Activated T-cell treated with anti-CD3 and anti-CD28 coated beads for 48 hours (primary cell): ENCODE measurements around the gene RHOH.

Experiments
- DNase-seq: peaks from one replicate; pipeline ENCODE4 v3.0.0-alpha.2; 2020; ENCODE audit warnings: low read depth

The RHOH gene

DNA sequence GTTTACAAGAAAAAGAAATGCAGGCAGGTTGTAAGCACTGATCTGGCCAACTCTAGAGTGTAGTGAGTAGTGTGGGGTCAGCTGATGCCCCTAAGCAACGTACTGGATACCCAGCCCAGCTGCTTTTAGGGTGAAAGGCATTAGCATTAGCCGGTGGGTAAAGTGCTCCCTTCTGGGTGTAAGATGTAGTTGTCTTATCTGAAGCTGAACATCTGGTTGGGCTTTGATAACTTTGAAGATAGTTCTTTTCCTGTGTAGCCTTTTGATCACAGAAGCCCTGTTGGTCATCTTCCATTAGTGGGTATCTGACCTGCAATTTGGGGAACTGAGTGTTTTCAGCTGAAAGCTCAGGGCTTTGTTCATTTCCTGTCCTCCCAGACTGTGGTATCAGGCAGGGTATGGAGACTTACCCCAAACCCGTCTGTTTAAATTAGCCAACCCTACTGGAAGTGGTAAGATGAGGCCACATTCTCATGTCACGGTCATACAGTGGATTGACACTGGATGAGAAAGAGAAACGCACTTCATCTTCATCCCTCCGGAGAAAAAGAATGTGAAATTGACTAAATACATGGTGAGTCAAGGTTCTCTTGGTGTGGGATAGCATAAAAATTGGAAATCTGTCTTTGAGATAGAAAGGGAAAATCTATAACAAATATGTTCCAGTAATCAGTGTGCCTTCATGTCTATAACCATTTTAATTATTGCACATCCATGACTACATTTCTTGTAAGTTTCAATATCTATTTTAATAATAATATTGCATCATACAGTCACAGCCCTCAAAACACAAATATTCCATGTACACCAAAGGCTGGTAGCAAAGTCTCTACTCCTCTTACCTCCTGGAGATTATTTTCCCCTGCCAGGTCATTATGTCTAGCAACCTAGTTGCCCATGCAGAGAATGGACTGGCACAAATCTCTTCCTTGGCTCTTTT lies 8.7 kb downstream of the RHOH start:
- no peak for DNase-seq

DNA sequence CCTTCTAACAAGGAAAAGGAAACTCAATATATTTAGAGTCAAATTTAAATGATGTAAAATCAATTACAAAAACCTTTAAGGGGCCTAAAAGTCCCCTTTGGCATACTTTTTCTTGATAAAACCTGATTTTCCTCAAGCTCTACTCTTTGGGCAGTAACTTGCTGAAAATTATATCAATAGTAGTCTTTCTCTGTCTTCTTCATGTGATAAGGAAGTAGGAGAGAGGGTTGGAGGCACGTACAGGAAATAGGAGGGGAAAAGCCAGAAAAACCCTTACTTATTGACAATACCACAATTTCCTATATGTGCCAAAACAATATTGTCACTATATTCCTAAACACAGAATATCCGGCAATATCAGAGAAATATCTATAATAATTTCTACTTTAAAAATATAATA lies 9.6 kb downstream of the RHOH start:
- no peak for DNase-seq

DNA sequence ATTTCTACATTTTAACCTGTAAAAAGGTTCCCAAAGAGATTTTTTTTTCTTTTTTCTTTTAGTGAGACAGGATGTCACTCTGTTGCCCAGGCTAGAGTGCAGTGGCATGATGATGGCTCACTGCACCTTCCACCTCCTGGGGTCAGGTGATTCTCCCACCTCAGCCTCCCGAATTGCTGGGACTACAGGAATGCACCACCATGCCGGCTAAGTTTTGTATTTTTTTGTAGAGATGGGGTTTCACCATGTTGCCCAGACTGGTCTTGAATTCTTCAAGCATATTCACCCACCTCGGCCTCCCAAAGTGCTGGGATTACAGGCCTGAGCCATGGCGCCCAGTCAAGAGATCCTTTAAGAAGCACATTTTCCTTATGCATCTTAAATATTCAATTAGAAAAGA lies 12.6 kb downstream of the RHOH start:
- no peak for DNase-seq

DNA sequence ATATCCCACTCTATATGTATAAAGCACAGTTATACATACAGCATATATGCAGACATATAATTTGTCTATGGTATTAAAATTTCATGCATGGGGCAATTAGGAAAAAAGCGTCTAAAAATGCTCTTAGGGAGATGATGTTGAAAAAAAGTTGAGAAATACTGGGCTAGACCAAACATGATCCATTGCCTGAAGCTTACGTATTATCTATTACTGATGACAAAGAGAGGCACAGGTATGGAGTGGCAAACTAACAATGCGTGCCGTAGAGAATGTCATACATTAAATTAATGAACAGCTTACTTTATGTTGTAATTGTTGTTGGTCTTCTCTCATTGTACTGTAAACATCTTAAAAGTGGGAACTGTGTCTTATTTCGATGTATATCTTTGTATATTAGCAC lies 13.9 kb downstream of the RHOH start:
- no peak for DNase-seq

DNA sequence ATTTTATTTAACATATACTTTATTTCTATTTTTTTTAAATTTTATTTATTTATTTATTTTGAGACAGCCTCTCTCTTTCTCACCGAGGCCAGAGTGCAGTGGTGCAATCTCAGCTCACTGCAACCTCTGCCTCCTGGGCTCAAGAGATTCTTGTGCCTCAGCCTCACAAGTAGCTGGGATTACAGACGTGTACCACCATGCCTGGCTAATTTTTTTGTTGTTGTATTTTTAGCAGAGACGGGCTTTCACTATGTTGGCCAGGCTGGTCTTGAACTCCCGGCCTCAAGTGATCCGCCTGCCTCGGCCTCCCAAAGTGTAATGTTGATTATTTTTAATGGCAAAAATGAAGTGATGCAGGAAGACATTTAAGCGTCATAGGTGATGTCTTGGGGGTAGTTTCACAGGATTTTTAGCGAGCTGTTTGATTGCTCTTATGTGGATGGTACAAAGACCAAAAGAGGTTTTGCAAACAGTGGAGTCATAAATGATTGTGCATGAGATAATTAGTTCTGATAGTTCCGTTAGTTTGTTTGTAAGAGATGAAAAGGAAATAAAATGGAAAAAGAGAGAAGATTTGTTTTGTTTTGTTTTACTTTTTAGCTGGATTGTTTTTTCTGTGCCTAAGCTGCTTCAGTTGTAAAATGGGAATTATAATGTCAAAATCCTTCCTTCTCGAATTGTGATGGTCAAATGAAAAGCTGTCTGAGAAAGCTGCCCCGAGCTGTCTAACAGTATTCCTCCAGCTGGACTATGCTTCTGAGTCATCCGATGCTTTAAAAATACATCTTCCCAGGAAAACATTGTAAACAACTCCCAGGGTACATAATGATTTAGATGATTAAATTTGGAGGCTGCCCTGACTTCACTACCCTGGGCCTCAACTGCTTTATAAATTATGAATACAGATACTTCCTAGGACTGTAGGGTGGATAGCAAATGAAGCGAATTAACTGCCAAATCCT lies 14.7 kb downstream of the RHOH start:
- no peak for DNase-seq

DNA sequence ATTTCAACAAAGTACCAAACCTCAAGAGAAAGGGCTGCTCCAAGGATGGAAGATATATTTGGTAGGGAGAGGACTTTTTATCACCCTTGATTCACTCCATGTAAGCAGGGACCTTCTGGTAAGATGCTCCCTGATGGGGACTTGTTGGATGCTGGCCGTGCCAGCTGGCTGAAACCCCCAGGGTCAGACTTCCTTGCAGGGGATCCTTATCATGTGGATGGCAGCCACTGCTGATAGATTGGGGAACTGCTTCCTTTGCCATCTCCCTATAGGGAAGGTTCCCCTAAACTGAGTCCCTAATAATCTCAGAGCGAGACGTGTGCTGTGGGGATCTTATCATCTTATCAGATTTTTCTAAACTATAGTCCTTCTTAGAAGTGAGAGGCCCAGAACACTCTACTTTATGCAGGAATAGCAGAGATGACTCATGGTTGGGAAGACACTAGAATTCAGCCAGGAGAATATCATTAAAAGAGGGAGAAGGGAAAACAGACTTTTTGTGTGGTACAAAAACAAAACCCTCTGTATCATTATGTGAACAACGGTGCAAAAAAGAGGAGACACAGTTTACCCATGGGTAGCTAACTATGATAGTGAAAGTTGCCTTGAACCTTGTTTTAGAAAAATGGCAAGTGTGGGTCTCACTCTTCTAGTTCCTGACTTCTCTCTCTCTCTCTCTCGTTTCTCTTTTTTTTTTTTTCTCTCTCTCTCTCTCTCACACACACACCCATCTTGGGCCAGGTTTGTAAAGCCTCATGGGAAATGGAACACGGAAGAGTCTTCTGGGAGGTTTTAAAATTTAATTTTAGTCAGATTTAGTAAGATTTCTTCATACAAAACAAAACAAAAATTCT lies 16.1 kb downstream of the RHOH start:
- no peak for DNase-seq

DNA sequence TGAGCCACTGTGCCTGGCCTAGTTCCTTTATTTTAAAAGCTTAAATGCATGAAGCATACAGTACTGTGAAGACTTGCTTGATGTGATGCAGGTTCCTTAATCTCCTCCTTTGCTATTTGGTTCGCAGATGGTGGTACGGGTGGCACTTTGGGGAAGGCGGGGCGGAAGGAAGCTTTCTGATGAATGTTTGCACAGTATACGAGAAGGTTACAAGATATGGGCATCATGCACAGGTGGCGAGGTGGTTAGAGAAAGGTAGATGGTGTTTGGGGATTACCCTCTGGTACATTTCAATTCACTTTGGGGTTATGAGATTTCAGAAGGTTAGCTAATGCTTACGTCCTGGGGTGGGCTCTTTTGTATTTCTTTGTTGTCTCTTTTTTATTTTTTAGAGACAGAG lies 17.2 kb downstream of the RHOH start:
- DNase-seq, result no peak

DNA sequence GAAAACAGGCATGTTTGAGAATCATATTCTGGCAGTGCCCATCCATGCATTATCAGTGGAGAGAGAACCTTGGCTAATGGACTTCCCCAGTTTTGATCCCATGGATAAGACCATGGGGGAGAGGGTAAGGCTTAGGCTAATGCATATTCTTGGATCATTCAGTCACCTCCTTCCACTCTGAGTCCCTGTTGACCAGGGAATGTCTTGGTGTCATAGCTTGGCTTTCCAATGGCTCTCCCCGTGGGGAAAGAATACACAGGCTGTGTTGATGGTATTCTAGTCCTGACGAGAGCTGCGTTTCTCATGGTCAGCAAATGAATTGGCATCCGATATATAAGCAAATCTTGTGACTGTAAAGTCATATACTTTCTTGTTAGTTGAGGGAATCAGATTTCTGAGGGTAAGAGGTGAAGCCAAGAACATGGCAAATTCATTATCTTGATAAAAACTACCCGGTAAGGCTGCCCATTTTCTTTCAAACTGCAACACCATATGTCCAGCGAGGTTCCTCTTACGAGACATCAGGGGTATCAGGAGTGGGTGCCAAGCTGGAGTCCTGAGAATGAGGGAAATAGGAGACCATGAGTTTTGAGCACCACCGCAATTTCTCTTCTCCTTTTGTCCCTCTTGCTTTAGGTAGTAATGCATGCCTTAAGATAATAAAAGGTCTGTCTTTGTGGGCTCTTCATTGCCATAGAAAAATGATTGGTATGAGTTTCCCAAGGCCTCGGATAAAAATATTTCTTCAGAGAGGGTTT lies 18.0 kb downstream of the RHOH start:
- no peak for DNase-seq

DNA sequence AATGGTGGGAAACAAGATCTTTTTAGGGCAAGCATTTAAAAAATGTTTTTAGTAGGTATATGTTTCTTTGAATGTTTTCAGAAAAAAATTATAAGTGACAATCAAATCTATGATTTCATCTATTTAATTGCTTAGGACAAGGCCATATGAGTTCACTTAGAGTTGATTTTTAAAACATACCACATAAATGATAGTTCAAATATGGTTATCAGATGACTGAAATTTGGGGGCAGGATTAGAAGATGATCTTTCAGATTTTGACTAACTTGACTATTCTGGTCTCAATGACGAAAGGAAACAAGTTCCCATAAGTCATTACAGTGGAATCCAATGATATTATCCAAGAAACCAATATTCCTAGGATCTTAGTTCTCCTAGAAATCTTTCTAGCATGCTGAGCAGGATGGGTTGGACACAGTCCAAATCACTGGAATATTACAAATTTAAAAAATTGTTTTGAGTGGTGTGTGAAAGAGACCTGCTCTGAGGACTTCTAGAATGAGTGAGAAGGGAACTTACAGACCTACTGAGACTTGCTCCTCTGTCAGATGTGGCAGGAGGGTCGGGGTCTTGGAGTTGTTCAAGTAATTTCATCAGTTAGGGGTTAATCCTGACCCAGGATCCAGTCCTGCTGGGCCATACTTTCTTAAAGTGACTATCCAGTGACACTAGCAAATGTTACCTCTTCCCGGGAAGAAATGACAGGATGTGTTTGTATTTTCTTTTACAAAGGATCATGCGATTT lies 20.0 kb downstream of the RHOH start:
- DNase-seq, result no peak

DNA sequence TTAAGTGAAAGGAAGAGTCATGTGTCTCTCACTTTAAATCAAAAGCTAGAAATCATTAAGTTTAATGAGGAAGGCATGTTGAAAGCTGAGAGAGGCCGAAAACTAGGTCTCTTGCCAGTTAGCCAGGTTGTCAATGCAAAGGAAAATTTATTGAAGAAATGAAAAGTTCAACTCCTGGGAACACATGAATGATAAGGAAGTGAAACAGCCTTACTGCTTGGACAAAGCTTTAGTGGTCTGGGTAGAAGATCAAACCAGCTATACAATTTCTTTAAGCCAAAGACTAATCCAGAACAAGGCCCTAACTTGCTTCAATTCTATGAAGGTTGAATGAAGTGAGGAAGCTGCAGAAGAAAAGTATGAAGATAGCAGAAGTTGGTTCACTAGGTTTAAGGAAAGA lies 24.9 kb downstream of the RHOH start:
- DNase-seq, result no peak

DNA sequence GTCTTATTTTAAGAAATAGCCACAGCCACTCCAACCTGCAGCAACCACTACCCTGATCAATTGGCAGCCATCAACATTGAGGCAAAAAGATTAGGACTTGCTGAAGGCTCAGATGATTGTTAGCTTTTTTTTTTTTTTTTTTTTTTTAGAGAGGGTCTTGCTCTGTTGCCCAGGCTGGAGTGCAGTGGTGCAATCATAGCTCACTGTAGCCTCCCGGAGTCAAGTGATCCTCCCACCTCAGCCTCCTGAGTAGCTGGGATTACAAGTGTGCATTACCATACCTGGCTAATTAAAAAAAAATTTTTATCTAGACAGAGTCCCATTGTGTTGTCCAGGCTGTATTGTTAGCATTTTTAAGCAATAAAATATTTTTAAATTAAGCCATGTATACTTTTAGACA lies 26.5 kb downstream of the RHOH start:
- no peak for DNase-seq

DNA sequence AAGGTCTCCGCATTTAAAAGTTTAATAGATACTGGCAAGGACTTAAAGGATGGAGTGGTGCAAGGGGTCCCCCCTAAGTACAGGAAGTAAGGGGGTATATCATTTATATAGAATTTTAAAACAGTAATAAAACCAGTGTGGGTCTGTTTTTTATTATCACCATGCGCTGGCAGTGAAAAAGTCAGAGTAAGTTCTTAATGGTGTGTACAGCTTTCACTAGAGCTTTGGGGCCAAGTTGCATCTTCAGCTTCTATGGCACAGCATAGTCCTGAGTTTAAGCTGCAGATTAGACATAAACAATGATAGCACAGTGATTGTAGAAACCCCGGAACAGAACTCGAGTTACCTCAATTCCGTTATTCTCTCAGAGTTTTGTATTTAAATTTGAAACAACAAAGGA lies 27.6 kb downstream of the RHOH start:
- no peak for DNase-seq

DNA sequence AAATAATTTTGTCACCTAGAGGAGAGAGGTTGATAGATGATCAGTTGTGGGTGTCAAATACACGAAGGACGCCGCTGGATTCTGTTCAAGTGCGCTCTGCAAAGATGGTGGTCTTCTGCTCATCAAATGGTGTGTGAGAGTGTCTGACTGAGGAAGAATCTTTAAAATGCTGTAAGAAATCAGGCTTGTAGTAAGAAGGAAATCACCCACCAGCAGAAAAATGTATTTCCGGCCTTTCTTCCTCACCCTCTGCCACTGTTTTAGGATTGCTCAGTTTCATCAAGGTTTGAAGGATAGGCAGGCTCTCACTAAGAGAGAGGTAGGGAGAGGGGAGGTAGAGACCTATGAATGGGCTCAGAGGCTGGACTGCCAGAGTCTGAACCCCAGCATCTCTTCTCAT lies 28.7 kb downstream of the RHOH start:
- DNase-seq, result no peak

DNA sequence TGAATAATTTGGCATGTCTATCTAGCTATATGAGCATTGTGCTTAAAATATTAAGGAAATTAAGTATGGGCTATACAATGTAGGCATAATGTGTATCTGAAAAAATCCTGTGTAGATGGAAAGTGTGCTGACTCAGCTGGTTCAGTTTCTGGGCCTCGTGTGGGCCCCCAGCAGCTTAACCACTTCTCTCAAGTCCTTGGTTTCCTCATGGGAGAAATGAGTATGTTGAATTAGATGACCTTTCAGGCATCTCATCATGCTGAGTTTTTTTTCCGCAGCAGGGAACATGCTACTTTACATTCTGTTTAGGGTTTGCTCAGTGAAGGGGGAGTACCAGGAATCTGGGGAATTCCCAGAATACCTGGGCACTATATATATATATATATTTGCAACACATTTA lies 30.5 kb downstream of the RHOH start:
- DNase-seq, result no peak

DNA sequence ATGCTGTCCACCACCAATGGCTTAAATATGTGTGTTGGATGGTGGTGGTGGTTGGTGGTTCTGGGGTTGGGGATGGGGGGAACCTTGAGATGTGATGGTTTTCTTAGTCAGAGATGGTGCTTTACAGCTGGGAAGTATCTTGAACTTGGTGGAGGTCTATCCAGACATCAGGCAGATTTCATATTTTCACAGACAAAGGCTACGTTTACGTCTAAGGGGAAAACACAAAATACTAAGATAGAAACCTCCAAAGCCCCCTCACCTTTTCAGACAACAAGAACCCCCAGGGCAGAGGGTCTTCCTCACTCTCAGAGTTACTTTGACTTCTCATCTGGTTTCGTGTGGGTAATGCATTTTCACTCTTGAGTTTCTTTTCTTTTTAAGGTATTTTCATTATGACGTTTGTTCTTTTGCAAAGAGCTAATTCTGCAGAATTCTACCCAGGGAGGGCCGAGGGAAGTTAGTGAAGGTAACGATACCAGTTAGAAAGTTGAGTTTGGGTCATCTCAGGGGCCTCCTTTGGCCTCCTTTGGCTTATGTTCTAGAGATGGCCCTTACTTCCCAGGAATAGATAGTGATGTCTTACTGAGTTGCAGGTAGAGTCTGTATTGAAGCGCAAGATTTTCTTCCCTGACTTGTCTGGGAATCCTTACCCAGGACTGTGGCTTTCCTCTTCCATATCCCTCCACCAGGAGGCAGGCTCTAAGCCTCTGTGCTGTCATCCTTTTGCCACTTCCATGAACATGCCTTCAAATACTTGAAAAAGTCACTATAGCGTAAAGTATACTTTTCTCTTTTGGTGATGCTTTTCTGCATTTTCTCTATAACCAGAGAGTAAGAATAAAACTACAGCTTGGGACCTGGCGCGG lies 31.9 kb downstream of the RHOH start:
- no peak for DNase-seq

DNA sequence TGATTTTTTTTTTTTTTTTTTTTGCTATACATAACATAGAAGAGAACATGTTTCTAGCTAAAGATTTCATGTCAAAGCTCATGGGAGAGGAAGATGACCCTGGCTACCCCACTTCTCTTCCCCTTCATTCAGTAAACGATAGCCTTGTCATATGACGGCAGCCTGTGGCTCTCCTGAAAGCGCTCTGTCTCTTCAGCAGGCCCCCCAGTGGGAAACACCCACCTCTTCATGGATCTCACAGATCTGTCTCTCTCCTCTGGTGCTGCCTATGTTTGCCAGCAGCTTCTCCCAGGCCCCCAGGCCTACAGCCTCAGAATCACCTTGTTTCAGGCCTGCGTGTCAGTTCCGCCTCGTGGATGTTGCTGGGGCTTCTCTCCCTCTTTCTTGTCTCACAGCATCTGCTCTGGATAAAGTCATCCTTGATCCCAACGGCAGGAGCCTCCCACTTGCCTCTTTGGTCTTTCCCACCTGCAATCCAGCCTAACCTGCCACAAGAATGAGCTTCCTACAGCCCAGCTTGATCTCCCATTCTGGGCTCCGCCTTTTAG lies 34.6 kb downstream of the RHOH start:
- DNase-seq, result no peak

DNA sequence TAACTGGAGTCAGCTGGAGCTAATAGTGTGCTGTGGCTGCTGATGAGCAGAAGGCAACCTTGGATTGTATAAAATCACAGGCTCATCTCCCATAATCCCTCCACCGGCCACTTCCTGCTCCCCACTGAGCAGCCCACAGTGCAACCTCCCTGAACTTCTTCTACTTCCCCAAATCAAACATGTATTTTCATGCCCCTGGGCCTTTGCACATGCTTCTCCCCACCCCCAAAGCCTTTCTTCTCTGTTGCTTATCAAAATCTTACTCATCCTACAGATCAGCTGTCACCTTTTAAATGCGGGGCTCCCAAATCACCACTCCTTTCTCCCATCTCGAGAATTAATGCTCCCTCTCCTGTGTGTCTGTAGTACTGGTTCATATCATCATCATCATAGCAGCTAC lies 35.8 kb downstream of the RHOH start:
- no peak for DNase-seq

DNA sequence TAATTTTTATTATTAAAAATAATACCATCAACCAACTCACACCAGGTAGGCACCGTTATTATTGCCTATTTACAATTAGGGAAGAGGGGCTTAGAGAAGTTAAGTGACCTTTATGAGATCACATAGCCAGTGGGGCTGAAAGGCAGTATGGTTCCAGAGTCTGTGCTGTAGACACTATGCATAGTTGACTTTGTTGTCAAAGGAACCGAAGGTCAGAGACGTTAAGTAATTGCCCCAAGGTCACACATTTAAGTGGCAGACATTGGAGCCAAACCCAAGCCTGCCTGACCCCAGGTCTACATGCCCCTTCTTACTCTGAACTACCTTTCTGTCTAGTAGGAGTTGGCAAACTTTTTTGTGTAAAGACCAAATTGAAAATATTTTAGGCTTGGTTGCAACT lies 36.4 kb downstream of the RHOH start:
- DNase-seq, result no peak

DNA sequence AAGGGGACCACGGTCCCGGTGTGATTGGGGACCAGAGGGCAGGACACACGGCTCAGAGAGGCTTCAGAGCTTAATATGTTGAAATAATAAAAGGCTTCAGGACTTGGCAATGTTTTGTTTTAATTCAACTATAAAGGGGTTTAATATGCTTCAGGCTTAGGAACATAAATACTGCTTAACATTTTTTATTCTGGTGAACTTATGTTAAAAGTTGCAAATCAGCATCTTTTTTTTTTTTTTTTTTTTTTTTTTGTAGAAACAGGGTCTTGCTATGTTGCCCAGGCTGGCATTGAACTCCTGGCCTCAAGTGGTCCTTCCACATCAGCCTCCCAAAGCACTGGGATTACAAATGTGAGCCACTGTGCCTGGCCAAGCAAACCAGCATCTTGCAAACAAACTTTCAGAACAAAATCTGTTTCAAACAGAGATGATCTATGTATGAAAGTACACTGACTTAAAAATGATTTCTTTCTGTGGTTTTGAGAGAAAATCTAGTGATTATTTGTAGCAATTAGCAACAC lies 37.7 kb downstream of the RHOH start:
- no peak for DNase-seq
